Vagina (tissue), 2 donors: ENCODE results near the gene SBNO1. TPM values are rescaled to one million over a fixed set of nuclear protein-coding genes. Genes with fewer than 3 reads are reported as not detected.

ENCODE experiments used
- DNase-seq, 2 donors: peaks; one replicate each; pipeline ENCODE4 v3.0.0-alpha.2; 2017; ENCODE audit errors: extremely low spot score in 2 of 2
- H3K27ac ChIP-seq: fragments of 200-600 bp; sonication (generic); one replicate; pipeline ENCODE4 v1.5.1; 2019
- H3K27me3 ChIP-seq: fragments of 200-600 bp; sonication (generic); one replicate; pipeline ENCODE4 v1.5.1; 2019
- H3K36me3 ChIP-seq, 2 donors: fragments of 200-600 bp; sonication (generic); one replicate each; pipeline ENCODE4 v1.5.1; 2017 to 2019
- H3K4me1 ChIP-seq: fragments of 200-600 bp; sonication (generic); one replicate; pipeline ENCODE4 v1.5.1; 2019
- H3K4me3 ChIP-seq, 2 donors: fragments of 200-600 bp; sonication (generic); 1 replicate in 1 of 2; 2 replicates in 1 of 2; pipeline ENCODE4 v1.5.1; 2016 to 2019
- H3K9me3 ChIP-seq: fragments of 200-600 bp; sonication (generic); one replicate; pipeline ENCODE4 v1.5.1; 2019
- CTCF ChIP-seq, 3 experiments: fragments of 450-650 bp in 2 of 3; fragments of 200-600 bp in 1 of 3; sonication (generic) in 1 of 3; IDR thresholded peaks; one replicate each; pipeline ENCODE4 v1.5.1; 2017 to 2019; ENCODE audit warnings: antibody characterized with exemption in 3 of 3, mild to moderate bottlenecking in 2 of 3, moderate library complexity in 2 of 3
- POLR2A ChIP-seq, 2 donors: fragments of 450-650 bp; IDR thresholded peaks; one replicate each; pipeline ENCODE4 v1.6.1; 2017; ENCODE audit warnings: antibody characterized with exemption in 2 of 2, mild to moderate bottlenecking in 2 of 2, moderate library complexity in 2 of 2
- POLR2AphosphoS5 ChIP-seq, 2 donors: sonication (generic); formaldehyde crosslinking; IDR thresholded peaks; one replicate each; pipeline ENCODE4 v1.9.0; 2017; ENCODE audit warnings: antibody characterized with exemption in 2 of 2, mild to moderate bottlenecking in 2 of 2, low read depth in 1 of 2; ENCODE audit not compliant: insufficient read depth in 1 of 2
- intact Hi-C: fragments of 100-400 bp; cut with DNase I; formaldehyde crosslinking; loops from one replicate; pipeline ENCODE4 v1.15.1; 2023
- total RNA-seq: library from RNA; depleted of rRNA; stranded (reverse); fragments of >200 nt; gene quantifications from one replicate; pipeline ENCODE4 v1.2.3, GENCODE V29; 2016

SBNO1 gene
- total RNA-seq, 1 donor from 2014 or later = 15.0 TPM

GRCh38 chr12:123367511-123367910 is 2.9 kb upstream of the SBNO1 start:
- Histone ChIP-seq H3K27ac (no peak overlapping the region), H3K36me3 (no peaks in the 10 kb centered on the region), H3K4me3 (no peak overlapping the region), H3K27me3 (no peaks in the 10 kb centered on the region), H3K9me3 (no peaks in the 10 kb centered on the region), H3K4me1 (peaks cover 23% of the 10 kb centered on the region)
- TF ChIP-seq POLR2AphosphoS5 (IDR thresholded peaks at IDR 0.05; ENCODE audit: insufficient read depth in 1 of 2, low read depth in 1 of 2) = no peak
- no peak for TF ChIP-seq CTCF (IDR thresholded peaks at IDR 0.05)
- no peak for TF ChIP-seq POLR2A (IDR thresholded peaks at IDR 0.05)
- intact Hi-C loops = no loop called here
- DNase-seq = no peak

- DNase-seq = peak; percentile 98 to 99
- H3K36me3 ChIP-seq = no peaks in the 10 kb centered on the region
- H3K4me1 ChIP-seq = peaks cover 35% of the 10 kb centered on the region
- peak overlapping the region; percentile 98 for H3K27ac ChIP-seq
- no peaks in the 10 kb centered on the region for H3K27me3 ChIP-seq
- TF ChIP-seq POLR2AphosphoS5 (IDR thresholded peaks at IDR 0.05; ENCODE audit: insufficient read depth in 1 of 2, low read depth in 1 of 2) = peak; percentile 88 to 92
- TF ChIP-seq POLR2A (IDR thresholded peaks at IDR 0.05) = peak in 1 of 2 donors; percentile 46
- peak in 2 of 3 experiments; percentile 57 to 62 for TF ChIP-seq CTCF (IDR thresholded peaks at IDR 0.05)
- no peaks in the 10 kb centered on the region for H3K9me3 ChIP-seq
- peak overlapping the region; percentile 88 to 94 for H3K4me3 ChIP-seq
- intact Hi-C loops = no loop called here
Measured at GRCh38 chr12:123365025-123365917, 624 bp upstream of the SBNO1 start.

- Histone ChIP-seq H3K27me3 (no peaks in the 10 kb centered on the region), H3K27ac (peak overlapping the region; percentile 98), H3K4me1 (peaks cover 35% of the 10 kb centered on the region), H3K9me3 (no peaks in the 10 kb centered on the region), H3K36me3 (no peaks in the 10 kb centered on the region), H3K4me3 (peak overlapping the region; percentile 88 to 94)
- intact Hi-C loops = no loop called here
- DNase-seq = peak in 1 of 2 donors; percentile 88
- no peak for TF ChIP-seq POLR2A (IDR thresholded peaks at IDR 0.05)
- no peak for TF ChIP-seq POLR2AphosphoS5 (IDR thresholded peaks at IDR 0.05; ENCODE audit: insufficient read depth in 1 of 2, low read depth in 1 of 2)
- TF ChIP-seq CTCF (IDR thresholded peaks at IDR 0.05) = no peak
Measured at GRCh38 chr12:123363740-123364531, 711 bp downstream of the SBNO1 start.

- peak overlapping the region; percentile 98 for H3K27ac ChIP-seq
- H3K36me3 ChIP-seq = no peaks in the 10 kb centered on the region
- no peak for TF ChIP-seq CTCF (IDR thresholded peaks at IDR 0.05)
- H3K27me3 ChIP-seq = no peaks in the 10 kb centered on the region
- intact Hi-C loops = no loop called here
- peak overlapping the region; percentile 88 to 94 for H3K4me3 ChIP-seq
- H3K4me1 ChIP-seq = peaks cover 35% of the 10 kb centered on the region
- no peaks in the 10 kb centered on the region for H3K9me3 ChIP-seq
- DNase-seq = no peak
Measured at GRCh38 chr12:123363390-123363739, 1.3 kb downstream of the SBNO1 start.
